ENCODE measurements around the gene PKDREJ. TPM values are rescaled to one million over a fixed set of nuclear protein-coding genes. Genes with fewer than 3 reads are reported as not detected.
"Not testable (repeated sequence)": the region's sequence is repeated elsewhere in the genome, so short reads cannot be mapped to it uniquely, and the experiment has no call there.

Gene PKDREJ
- polyA plus RNA-seq, 1 donor, result 0.67 TPM

GRCh38 chr22:46269564-46269963, 6.4 kb upstream of the PKDREJ start:
- DNase-seq (ENCODE audit: low read depth), result no peak

DNA sequence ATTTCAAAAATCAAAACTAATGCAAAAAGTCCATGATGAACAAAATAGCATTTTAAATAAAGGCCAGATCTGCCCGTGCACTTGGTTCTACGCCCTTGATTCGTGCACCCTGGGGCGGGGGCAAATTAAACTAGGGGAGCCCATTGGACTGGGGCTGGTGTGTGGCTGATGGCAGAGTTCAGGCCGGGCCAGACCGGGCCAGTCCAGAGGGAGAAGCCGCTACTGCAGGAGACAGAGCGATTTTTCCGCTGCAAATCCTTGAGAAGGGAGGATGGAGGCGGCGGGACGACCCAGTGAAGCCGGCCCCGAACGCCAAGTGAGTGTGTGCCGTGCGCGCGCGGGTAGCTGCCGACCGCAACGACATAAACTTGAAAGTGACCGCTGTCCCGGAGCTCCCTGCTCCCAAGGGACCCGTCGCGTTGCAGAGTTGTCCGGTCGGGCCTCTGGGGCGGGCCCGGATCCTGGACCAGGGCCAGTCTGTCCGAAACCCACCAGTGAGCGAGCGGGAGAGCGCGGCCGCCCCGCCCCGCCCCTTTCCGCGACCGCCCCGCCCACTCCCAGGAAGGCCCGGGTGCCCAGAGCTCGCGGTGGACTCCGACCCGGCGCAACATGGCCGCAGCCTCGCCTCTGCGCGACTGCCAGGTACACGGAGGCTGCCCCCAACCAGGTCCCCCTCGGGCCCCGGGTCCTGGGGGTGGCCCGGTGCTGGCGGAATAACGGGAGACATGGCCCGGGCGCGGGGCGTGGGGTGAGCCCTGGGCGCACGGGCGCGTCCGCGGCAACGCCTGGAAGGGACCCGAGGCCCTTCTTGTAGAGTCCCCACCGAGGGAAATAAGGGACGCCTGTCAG, 4.5 kb upstream of the PKDREJ start, which contains the start of gene TTC38:
TTC38 (plus strand) TSS at position 578 of the 849 bp plus-strand sequence; CDS start at position 610, 32 bp downstream.
- no peak for DNase-seq (ENCODE audit: low read depth)

GRCh38 chr22:46265627-46266026, 2.5 kb upstream of the PKDREJ start:
- DNase-seq (ENCODE audit: low read depth), result not testable (repeated sequence)

DNA sequence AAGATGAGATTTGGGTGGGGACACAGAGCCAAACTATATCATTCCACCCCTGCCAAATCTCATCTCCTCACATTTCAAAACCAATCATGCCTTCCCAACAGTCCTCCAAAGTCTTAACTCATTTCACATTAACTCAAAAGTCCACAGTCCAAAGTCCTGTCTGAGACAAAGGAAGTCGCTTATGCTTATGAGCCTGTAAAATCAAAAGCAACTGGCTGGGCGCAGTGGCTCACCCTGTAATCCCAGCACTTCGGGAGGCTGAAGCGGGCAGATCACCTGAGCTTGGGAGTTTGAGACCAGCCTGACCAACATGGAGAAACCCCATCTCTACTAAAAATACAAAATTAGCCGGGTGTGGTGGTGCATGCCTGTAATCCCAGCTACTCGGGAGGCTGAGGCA, 1.4 kb upstream of the PKDREJ start:
- DNase-seq (ENCODE audit: low read depth), result not testable (repeated sequence)

DNA sequence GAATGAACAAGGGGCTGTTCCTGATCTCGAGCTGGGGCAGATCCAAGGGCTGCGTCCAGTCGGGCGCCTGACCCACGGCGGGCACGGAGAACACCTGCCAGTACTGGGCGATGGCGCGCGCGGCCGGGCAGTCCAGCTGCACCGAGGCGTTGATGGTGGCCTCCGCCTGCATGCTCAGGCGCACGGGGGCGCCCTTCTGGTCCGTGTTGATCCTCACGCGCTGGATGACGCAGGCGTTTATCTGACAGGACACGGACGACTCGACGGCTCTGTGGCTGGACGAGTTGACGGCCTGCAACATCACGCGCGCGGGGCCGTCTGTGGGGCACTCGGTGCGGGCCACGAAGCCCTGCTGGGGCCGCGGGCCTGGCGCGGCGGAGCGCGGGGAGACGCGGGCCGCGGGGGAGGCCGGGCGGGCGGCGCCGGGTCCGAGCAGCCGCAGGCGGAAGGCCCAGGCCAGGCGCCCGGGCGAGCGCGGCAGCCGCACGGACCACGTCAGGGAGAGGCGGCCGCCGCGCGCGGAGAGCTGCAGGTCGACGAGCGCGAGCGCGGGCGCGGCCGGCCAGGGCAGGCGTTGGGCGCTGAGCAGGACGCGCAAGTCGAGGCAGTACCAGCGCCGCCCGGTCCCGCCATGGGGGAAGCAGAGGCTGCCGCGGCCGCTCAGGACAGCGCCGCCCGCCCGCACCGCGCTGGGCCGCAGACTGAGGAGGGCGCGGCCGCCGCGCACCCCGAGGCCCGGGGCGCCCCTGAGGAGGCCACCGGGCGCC, 511 bp downstream of the PKDREJ start:
- DNase-seq (ENCODE audit: low read depth), result no peak

DNA sequence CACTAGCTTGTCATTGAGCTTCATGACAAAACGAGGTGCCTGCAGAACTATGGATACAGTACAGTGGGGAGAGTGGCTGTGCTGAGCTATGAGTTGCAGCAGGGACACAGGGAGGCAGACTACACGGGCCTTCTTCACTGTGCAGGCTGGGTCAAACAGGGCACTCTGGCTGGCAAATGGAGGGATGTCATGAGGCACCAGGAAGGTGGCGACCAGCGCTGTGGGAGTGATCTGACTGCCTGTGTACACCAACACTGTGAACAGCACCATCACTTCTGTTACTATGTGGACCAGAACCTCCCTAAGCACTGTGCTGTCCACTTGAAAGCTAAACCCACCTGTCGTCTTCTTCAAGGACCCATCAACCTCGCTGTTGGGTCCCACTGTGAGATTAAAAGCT, 3.1 kb downstream of the PKDREJ start:
- no peak for DNase-seq (ENCODE audit: low read depth)

GRCh38 chr22:46259374-46259773, 3.8 kb downstream of the PKDREJ start:
- DNase-seq (ENCODE audit: low read depth), result no peak

DNA sequence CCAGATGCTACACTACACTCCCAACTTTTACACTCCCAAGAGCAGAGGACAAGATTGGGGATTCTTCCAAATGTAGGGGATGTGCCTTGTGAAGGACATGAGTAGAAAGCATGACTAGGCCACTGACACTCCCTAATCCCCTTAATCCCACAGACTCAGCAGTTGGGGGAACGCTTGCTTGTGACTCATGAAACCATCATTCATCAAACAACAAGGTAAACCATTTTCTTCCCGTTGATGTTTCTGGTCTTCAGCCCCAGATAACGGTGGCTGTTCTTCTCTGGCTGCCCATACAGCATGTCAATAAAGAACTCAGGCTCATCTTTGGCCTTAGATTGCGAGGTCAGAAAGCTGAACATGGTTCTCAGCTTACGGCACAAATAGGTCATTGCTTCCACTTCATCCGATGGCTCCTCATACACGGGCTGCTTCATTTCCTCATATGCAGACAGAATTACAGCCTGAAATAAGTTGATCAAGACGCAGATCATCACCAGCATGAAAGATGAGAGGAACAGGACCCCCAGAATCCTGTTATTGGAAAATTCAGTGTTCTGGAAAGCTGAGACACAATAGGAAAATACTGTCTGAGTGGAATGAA, 6.7 kb downstream of the PKDREJ start:
- no peak for DNase-seq (ENCODE audit: low read depth)

GRCh38 chr22:46251816-46252380, 11.2 kb downstream of the PKDREJ start:
- DNase-seq (ENCODE audit: low read depth), result no peak

GRCh38 chr22:46251266-46251665, 11.9 kb downstream of the PKDREJ start:
- DNase-seq (ENCODE audit: low read depth), result no peak

DNA sequence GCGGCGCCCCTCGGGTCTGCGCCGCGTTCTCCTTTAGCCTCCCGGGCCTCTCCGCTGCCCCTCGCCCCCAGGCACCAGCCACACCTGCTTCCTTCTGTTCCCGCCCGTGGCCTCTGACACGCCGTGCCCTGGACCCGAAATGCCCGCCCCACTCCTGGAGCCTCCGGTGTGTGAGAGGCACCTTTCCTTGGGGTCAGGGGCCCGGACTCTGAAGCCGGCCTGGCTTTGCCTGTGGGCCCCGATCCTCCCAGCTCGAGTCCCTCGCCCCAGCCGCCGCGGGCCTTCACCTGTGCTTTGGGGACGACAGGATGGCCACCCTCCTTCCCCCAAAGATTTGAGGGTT, 12.4 kb downstream of the PKDREJ start:
- DNase-seq (ENCODE audit: low read depth), result no peak

DNA sequence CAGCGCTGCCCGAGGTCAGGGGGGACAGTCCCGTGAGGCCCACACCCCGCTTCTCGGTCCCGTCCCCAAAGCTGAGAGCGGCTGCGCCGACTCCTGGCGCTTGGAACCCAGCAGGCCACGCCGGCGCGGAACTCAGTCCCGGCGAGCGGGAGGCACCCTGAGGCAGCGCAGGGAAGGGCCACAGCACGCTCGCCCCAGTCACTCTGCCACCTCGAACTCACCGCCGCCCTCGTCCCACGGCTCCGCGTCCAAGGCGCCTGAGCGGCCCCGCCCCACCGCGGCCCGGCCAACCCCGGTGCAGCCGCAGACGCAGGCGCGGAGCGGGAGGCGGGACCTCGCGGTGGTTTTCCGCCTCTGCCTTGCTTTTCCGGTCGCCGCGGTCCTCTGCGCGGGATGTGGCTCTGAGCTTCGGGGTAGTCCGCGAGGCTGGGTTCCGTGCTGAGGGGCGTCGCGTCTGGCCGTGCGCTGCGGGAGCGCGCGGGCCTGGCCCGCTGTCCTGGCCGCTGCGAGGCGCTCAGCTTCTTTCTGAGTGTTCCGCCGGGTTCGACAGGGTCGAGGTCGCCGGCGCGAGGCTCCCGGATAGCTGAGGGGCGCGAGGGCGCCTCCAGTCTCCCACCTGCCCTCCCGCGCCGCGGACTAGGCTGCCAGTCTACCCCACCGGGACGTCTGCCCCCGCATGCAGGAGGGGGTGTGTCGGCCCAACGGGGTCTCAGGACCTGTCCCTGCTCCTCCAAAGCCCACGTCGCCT, 12.9 kb downstream of the PKDREJ start, which contains the start of gene CDPF1:
CDPF1 (minus strand) TSS at position 259 of the 748 bp plus-strand sequence. CDS start 2,009 bp downstream, outside the sequence.
- peak; percentile 71 for DNase-seq (ENCODE audit: low read depth)

- no peak for DNase-seq (ENCODE audit: low read depth)
These were observed 15.6 kb downstream of the PKDREJ start for GRCh38 chr22:46247443-46247975.

DNA sequence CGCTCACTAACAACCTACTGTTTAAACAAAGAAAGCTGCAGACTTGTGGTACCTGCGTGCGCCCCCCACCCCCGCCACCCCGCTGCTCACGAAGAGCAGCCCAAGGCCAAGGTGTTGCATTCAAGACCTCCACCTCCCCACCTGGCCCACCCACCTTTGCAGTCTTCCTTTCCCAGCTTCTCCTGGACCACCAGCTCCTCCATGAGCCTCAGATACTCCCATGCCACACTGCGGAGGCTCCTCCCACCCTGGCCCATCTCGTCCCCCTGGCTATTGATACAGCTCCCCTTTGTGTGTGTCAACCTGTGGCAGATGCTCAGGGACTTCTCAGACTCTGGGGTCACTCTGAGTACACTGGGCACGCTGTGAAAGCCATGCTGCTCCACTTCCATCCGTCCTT, 17.0 kb downstream of the PKDREJ start:
- no peak for DNase-seq (ENCODE audit: low read depth)

DNA sequence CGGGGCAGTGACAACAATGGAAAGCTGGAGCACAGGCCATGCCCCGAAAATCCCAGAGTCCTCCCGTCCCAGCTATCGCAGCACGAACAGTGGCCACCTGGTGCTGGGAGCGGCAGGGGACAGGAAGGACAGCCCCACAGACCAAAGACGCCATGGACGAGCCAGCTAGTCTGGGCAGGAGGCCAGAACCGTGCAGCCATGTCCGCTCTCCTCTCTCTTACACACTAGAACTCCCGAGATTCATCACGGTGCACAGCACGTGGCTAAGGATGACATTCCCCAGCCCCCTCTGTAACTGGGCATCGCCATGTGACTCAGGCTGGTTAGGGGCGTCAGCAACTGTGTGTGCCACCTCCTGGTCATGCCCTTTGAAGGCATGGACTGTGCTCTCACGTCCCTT, 17.6 kb downstream of the PKDREJ start:
- DNase-seq (ENCODE audit: low read depth), result no peak

- DNase-seq (ENCODE audit: low read depth), result no peak
These were observed 18.4 kb downstream of the PKDREJ start for GRCh38 chr22:46244771-46245170.

DNA sequence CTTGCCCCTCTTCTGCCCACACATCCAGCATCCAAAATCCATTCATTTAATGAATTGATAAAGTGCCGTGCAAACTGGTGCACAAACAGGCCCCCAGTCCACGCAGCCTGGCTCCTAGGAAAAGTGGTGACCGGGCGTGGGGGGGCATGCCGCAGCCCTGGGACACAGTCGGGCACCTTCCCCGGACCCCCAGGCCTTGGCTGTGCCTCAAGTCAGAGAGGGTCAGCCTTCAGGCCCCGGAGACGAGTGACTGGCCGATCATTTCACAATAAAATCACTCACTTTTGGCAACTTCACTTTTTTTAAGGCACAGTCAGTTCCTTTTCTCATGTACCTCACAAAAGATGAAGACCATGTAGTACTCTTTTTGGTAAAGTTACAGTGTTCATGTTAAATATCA, 21.1 kb downstream of the PKDREJ start:
- no peak for DNase-seq (ENCODE audit: low read depth)

- no peak for DNase-seq (ENCODE audit: low read depth)
These were observed 21.6 kb downstream of the PKDREJ start for GRCh38 chr22:46241396-46242007.

- no peak for DNase-seq (ENCODE audit: low read depth)
These were observed 22.2 kb downstream of the PKDREJ start for GRCh38 chr22:46240907-46241306.

DNA sequence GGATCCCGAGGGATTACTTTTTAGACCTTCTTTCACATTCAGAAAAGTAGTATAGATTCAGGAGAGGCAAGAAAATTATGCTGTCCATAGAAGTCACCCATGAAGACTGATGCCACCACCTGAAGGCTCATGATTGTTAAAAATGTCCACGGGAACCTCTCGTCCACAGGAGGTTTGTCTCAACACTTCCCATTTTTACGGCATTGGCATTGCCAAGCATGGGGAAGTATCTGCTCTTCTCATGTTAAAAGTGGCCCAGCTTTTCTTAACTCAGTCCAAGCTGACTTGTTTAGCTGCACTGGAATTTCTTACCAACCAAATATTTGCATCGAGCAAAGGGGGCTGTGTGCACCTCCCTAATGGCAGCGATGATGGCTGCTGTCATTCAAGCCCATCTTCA, 22.6 kb downstream of the PKDREJ start:
- DNase-seq (ENCODE audit: low read depth), result no peak

GRCh38 chr22:46240073-46240472, 23.1 kb downstream of the PKDREJ start:
- DNase-seq (ENCODE audit: low read depth), result no peak

Data from forelimb muscle (tissue), 1 donor.